Subcutaneous abdominal adipose tissue (tissue), 5 donors: ENCODE measurements around the gene PSMD13.

Source experiments
- H3K27ac ChIP-seq: one replicate; pipeline ENCODE4 v1.7.0; 2013; ENCODE audit warnings: low read depth, mild to moderate bottlenecking, inconsistent platforms, low read length, moderate library complexity
- H3K27me3 ChIP-seq, 5 donors: one replicate each; pipeline ENCODE4 v1.7.0; 2013; ENCODE audit warnings: low read length in 5 of 5, inconsistent platforms in 1 of 5; ENCODE audit not compliant: control insufficient read depth in 5 of 5, insufficient read depth in 4 of 5
- H3K36me3 ChIP-seq, 5 donors: one replicate each; pipeline ENCODE4 v1.7.0; 2013; ENCODE audit warnings: low read length in 5 of 5; ENCODE audit not compliant: control insufficient read depth in 5 of 5, insufficient read depth in 5 of 5
- H3K4me1 ChIP-seq, 5 donors: one replicate each; pipeline ENCODE4 v1.7.0; 2013; ENCODE audit warnings: low read length in 5 of 5, mild to moderate bottlenecking in 3 of 5, moderate library complexity in 1 of 5; ENCODE audit not compliant: control insufficient read depth in 5 of 5, insufficient read depth in 5 of 5
- H3K4me3 ChIP-seq, 5 donors: one replicate each; pipeline ENCODE4 v1.7.0; 2013; ENCODE audit warnings: low read length in 5 of 5, low read depth in 1 of 5
- H3K9ac ChIP-seq, 5 donors: one replicate each; pipeline ENCODE4 v1.7.0; 2013; ENCODE audit warnings: low read length in 5 of 5, mild to moderate bottlenecking in 4 of 5, moderate library complexity in 3 of 5
- H3K9me3 ChIP-seq, 5 donors: one replicate each; pipeline ENCODE4 v1.7.0; 2013; ENCODE audit warnings: low read length in 5 of 5; ENCODE audit not compliant: control insufficient read depth in 5 of 5
- donor health status: healthy.
- donor health status: healthy.
- donor health status: healthy.
- donor health status: healthy.
- donor health status: healthy.

Gene PSMD13

DNA sequence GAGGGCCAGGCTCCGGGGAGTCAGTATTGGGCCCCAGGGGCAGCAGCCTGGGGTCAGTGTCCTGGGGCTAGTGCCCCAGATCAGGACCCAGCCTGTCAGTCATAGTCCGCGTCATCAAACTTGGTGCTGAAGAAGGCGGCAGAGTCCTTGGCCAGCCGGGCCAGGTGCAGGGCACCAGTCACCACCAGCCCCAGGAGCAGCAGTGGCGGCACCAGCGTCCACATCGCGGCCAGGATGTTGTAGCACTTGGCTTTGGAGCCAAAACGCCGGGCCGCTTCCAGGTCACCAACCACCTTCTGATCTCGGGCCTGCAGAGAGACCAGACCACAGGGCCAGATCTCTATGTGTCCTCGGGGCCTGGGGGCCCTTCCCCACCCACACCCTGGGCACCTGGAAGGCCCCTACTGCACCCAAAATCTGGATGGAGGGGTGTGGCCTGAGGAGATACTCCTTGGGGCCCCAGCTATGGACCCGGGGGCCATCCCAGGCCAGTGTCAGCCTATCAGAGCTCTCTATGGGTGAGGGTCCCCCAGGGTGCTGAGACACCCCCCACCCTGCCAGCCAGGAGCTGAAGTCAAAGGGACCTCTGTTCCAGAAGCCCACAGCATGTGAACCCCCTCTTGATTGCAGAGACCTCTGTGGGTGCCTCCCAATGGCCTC is 61.8 kb downstream of the PSMD13 start:
- Histone ChIP-seq H3K9ac (no peak overlapping the region), H3K9me3 (no peaks in the 10 kb centered on the region), H3K36me3 (peaks cover 0 to 16% (median 9%) of the 10 kb centered on the region in 5 donors), H3K4me1 (peaks cover 0 to 24% (median 13%) of the 10 kb centered on the region in 5 donors), H3K4me3 (no peak overlapping the region), H3K27ac (no peak overlapping the region), H3K27me3 (peaks cover 19 to 45% (median 37%) of the 10 kb centered on the region in 5 donors)

DNA sequence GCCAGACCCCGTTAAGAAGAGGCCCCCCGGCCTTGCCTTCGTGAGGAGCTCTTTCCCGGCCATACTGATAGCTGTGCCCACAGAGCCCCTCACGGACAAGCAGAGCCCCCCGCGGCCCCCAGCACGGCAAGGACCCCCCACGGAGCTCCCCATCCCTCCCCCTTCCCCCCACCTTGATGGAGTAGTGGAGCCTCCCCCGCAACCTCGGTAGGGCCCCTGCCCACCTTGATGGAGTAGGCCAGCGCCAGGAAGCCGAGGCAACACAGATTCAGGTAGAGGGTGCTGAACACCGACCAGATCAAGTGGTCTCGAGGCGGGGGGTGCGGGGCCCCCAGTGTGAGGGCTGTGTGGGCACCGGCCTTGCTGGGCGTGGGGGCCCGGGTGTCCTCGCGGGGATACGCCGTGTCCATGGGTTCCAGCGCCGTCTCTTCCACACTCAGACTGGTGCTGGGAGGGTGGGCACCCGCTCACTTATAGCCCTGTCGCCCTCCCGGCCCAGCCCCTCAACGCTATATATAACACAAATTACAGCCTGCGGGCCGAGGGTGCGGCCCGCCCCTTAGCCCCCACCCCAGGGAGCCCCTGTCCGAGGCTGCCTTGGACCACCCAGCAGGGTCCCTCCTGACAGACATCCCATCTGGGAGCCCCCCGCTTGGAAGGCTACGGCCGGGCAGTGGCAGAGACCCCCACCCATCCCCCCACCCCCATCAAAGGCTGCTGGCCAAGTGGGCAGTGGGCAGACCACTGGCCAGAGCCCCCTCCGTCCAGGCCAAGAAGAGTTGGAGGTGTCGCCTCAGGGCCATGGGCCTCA is 62.5 kb downstream of the PSMD13 start, which contains the start of gene IFITM5:
Gene IFITM5 (minus strand): TSS at position 446 of the 811 bp plus-strand sequence. CDS start 36 bp downstream, at position 410.
- no peaks in the 10 kb centered on the region for H3K9me3 ChIP-seq
- peaks cover 19 to 45% (median 37%) of the 10 kb centered on the region in 5 donors for H3K27me3 ChIP-seq
- H3K4me3 ChIP-seq = no peak within 1 kb of the TSS
- H3K36me3 ChIP-seq = peaks cover 0 to 8% (median 4%) of the 10 kb centered on the region in 5 donors
- H3K27ac ChIP-seq = no peak within 1 kb of the TSS
- H3K4me1 ChIP-seq = peaks cover 0 to 24% (median 13%) of the 10 kb centered on the region in 5 donors
- H3K9ac ChIP-seq = no peak within 1 kb of the TSS

DNA sequence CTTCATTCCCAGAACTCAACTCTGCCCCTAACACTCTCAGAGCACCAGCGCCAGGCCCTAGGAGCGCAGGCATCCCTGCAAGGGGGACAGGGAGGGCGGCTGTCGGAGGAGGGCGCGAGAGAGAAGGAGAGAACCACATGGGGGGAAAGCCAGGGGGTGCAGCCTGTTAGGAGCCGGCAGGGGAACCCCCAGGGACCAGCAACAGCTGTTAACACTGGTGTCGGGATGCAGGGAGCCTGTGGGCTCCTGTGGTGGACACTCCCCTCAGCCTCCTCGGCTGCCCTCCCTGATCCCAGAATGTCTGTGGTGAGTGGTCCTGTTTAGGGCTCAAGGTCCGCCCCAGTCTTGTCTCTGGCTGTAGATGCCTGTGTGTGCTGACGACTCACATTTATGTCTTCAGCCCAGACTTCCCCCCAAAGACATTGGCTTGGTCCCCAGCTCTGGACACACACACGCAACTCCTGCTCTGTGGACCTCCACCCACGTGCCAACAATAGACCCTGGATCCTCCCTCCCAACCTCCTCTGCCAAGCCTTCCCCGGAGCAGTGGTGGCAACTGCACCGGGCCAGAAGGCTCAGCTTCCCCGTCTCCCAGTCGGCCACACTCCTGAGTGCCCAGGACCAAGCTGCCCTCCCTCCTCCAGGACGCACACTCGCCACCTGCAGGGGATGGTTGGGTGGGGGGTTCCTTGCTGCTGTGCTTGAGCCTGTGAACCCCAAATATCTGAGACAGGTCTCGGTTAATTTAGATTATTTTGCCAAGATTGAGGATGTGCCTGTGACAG is 63.4 kb downstream of the PSMD13 start:
- Histone ChIP-seq H3K9me3 (no peaks in the 10 kb centered on the region), H3K4me3 (no peak overlapping the region), H3K27ac (no peak overlapping the region), H3K4me1 (peaks cover 2 to 28% (median 13%) of the 10 kb centered on the region in 5 donors), H3K9ac (no peak overlapping the region), H3K27me3 (peaks cover 19 to 45% (median 37%) of the 10 kb centered on the region in 5 donors), H3K36me3 (peaks cover 0 to 2% (median 0%) of the 10 kb centered on the region in 5 donors)
